ENCODE data around the gene ANKRD13D. TPM values are rescaled to one million over a fixed set of nuclear protein-coding genes. Genes with fewer than 3 reads are reported as not detected.

Gene ANKRD13D
- polyA plus RNA-seq, 3 donors: 27.6 to 53.8 (median 44.8) TPM

GRCh38 chr11:67283481-67283963 is 5.6 kb upstream of the ANKRD13D start:
- no peak for DNase-seq

GRCh38 chr11:67284811-67285540 is 4.1 kb upstream of the ANKRD13D start:
- no peak for DNase-seq

GRCh38 chr11:67285541-67286498 is 3.3 kb upstream of the ANKRD13D start:
- no peak for DNase-seq

- no peak for DNase-seq
Measured at GRCh38 chr11:67286621-67287333, 2.3 kb upstream of the ANKRD13D start.

- DNase-seq: no peak
Measured at GRCh38 chr11:67287355-67288197, 1.5 kb upstream of the ANKRD13D start.

GRCh38 chr11:67288198-67288451 is 978 bp upstream of the ANKRD13D start:
- DNase-seq: no peak

GRCh38 chr11:67288452-67289225 is 464 bp upstream of the ANKRD13D start:
- peak; percentile 89 for DNase-seq

- DNase-seq: no peak
Measured at GRCh38 chr11:67289651-67290479, 762 bp downstream of the ANKRD13D start.

- DNase-seq: no peak
Measured at GRCh38 chr11:67290801-67291200, 1.7 kb downstream of the ANKRD13D start.

GRCh38 chr11:67291481-67292381 is 2.6 kb downstream of the ANKRD13D start:
- no peak for DNase-seq

GRCh38 chr11:67292671-67293070 is 3.6 kb downstream of the ANKRD13D start:
- DNase-seq: no peak

- no peak for DNase-seq
Measured at GRCh38 chr11:67293090-67293489, 4.0 kb downstream of the ANKRD13D start.

GRCh38 chr11:67295846-67296245 is 6.7 kb downstream of the ANKRD13D start:
- DNase-seq: no peak

GRCh38 chr11:67298786-67299185 is 9.7 kb downstream of the ANKRD13D start:
- no peak for DNase-seq

GRCh38 chr11:67299471-67300191 is 10.5 kb downstream of the ANKRD13D start:
- DNase-seq: no peak

GRCh38 chr11:67300256-67300755 is 11.2 kb downstream of the ANKRD13D start:
- DNase-seq: no peak

GRCh38 chr11:67300756-67301312 is 11.7 kb downstream of the ANKRD13D start:
- no peak for DNase-seq
